HG02571 (cell line): Measurements from ENCODE around the gene LRP1B.

ENCODE experiments used
- ATAC-seq: cut with Tn5 transposase; IDR thresholded peaks from one replicate; pipeline ENCODE4 v1.9.1; 2021; ENCODE audit warnings: mild to moderate bottlenecking, moderate library complexity; ENCODE audit not compliant: unreplicated experiment

The LRP1B gene

GRCh38 chr2:141482697-141483096 is 648.1 kb downstream of the LRP1B start:
- no peak for ATAC-seq

DNA sequence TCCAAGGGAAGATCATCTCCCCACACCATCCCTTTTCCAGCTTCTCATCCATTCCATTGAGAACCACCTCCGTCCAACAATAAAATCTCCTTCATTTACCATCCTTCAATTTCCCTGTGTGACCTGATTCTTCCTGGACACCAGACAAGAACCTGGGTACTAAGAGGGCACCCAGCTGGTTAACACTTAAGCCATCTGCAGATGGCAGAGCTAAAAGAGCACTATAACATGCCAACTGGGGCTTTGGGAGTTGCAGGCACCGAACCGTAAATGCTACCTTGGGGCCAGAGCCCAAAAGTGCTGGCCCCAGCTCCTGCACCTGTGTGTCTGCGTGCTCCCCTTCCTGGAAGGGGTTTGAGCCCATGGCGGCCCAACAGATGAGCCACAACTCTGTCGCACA is 655.0 kb downstream of the LRP1B start:
- no peak for ATAC-seq

DNA sequence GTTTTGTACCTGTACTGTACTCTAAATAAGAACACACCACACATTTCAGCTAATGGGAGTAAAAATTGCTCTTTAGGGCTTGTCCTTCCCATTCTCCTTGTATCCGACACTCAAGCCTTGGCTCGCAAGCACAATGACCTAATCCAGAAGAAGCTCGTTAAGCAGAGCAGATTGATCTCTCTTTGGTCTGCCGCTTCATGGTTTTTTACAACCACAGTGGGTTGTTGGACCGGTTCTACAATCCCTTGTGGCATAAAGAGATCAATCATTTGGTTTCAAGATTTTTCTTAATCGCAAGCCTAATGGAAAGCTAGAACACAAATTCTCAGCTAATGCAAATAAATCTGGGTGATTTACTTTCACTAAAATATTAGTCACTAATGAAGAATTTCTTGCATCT is 662.1 kb downstream of the LRP1B start:
- no peak for ATAC-seq

GRCh38 chr2:141467331-141467730 is 663.5 kb downstream of the LRP1B start:
- no peak for ATAC-seq

GRCh38 chr2:141464995-141465394 is 665.8 kb downstream of the LRP1B start:
- no peak for ATAC-seq

DNA sequence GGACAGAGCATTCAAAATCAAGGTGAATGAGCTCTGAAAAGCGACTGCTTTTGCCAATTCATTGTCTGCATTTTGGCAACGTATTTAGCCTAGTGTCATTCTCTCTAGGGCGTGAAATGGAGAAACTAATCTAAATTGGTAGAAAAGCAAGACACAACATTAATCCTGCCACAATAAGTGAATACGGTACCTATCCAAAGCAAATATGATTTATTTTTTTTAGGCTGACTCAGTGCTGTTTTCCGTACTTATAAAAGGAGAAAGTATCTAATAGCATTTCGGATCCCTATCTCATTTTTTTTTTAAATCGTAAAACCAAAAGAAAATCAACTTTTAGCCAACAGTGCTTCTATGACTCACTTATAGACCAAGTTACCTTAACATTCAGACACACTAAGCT is 672.5 kb downstream of the LRP1B start:
- ATAC-seq = no peak

DNA sequence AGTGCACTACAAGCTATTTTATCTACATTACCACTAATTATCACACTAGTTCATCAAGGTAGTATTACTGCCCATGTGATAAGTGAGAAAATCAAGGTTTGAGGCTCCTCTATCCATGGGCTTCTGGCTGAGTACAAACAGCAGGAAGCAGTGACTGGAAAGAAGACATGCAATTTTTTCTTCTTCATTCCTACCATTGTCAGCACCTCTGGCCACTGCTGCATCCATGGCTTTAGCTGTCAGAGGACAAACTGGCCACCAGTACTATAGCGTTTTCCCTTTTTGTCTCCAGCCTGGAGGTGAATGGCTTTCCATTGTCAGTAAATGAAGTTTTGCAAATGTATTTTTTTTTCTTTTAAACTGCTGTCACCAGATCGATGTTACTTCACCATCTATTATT is 674.9 kb downstream of the LRP1B start:
- ATAC-seq = no peak

- no peak for ATAC-seq
Measured at GRCh38 chr2:141455211-141455826, 675.5 kb downstream of the LRP1B start.

DNA sequence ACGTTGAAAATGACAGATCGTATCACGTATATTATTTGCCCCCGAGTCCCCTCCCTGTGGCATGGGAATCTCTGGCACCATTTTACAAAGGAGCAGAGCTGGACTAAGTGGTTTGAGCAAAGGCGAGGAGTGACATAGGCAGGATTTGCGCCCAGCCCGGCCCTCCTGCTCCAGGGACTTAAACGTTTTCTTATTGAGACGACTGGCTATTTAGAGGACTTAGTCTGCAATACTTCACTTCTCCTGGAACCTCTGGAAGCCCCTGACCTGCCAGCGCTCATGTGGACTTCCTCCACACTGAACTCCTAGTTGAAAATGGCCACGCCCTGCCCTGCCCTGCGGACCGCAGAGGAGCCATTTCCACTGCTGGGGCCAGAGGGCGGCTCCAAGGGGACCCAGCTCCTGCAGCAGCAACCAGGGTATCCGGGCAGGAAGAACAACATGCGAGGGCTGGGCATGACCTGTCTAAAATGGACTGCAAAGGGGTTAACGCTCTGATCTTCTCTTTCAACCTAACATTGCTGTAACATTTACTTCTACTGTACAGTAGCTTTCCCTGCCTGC is 690.7 kb downstream of the LRP1B start:
- no peak for ATAC-seq

GRCh38 chr2:141439524-141439923 is 691.3 kb downstream of the LRP1B start:
- no peak for ATAC-seq

DNA sequence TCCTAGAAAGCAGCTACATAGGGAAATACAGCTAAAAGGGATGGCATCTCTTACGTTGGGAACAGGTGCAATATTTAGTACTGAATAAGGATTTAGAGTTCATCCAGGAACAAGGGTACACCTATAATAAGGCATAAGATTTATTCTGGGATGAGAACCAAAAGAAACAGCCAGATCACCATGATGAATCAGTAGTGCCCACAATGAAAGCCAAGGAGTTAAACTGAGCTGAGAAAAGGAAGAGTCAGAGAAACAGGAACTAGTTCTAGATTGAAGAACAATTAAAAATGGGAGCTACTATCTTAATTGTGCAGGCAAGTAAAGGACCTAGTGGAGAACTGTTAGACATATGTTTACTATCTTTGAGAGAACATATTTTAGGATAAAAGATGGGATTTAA is 692.3 kb downstream of the LRP1B start:
- ATAC-seq = no peak

DNA sequence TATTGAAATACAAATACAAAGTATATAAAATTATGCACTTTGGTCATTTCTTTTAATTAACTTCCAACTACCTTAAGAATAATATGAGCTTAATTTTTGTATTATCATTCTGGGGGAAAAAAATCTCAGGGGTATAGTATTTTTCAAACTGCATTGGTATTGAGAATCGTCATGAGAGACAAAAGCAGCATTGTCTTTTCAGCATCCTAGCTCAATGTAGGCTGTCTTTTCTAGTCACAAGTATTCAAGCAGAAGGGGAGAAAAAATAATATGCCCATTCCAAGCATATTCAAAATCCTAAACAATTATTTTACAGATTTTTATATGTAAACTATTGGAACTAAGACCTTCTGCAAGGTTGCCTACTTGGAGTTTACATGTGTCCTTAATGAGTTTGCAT is 693.3 kb downstream of the LRP1B start:
- ATAC-seq = no peak

- ATAC-seq = no peak
Measured at GRCh38 chr2:141423124-141423523, 707.7 kb downstream of the LRP1B start.

- ATAC-seq = no peak
Measured at GRCh38 chr2:141417246-141417797, 713.5 kb downstream of the LRP1B start.

GRCh38 chr2:141411419-141411818 is 719.4 kb downstream of the LRP1B start:
- no peak for ATAC-seq

DNA sequence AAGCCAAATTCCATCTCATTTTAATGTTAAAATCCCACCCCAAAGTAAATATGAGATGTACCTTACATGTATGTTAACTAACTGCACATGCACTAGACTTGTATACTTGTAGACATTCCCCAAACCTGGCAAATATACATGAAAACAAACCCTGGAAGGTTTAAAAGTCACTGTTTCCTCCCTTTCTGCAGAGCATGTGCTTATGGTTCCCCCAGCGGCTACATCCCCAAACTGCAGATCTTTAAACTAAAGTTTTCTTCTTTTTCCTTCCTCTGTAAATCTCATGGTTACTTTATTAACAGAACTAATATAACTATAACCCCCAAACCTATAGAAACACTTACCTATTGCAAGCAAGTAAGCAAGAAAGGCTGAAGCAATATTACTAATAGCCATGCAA is 731.5 kb downstream of the LRP1B start:
- ATAC-seq = no peak

DNA sequence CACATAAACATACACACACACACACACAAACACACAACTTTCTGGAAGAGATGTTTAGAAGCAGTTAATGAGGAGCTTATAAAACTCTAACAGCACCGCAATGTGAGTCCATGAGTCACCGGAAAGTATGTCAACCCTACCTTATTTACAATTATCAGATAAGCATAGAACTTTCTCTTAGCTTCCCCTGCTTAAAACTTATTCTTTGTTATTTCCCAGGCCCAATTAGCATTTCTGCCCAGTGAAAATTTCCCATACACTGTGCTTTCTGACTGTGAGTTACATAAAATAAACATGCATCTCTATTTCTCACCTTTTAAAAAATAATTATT is 737.6 kb downstream of the LRP1B start:
- no peak for ATAC-seq

GRCh38 chr2:141392517-141393213 is 738.2 kb downstream of the LRP1B start:
- ATAC-seq = no peak

DNA sequence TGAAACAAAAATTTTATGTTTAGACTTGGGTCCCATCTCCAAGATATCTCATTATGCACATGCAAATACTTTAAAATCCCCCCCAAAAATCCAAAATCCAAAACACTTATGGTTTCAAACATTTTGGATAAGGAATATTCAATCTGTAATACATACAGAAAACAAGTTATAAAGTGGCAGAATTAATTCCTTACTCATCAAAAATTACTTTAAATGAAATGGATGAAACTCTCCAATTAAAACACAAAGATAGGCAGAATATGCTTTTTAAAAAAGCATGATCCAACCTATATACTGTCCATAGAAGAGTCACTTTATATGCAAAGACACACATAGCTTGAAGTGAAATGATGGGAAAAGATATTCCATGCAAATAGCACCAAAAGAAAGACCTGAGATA is 744.6 kb downstream of the LRP1B start:
- no peak for ATAC-seq

DNA sequence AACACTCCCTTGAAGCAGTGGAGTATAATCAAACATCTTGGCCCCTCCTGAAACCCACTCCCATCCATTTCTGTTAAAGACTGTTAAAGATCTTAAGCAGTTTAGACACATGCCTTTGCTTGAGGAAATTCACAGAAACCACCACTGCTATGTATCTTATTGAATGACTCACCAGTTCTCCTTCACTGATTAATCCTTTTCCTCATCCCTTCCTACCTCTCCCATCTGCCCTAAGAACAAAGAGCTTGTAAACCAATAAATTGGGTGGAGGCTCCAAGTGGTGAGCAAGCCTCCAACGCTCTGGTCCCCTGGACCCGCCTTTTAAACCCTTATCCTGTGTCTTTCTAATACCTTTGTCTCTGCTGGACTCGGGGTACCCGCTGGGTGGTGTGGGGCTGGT is 746.1 kb downstream of the LRP1B start:
- ATAC-seq = no peak

DNA sequence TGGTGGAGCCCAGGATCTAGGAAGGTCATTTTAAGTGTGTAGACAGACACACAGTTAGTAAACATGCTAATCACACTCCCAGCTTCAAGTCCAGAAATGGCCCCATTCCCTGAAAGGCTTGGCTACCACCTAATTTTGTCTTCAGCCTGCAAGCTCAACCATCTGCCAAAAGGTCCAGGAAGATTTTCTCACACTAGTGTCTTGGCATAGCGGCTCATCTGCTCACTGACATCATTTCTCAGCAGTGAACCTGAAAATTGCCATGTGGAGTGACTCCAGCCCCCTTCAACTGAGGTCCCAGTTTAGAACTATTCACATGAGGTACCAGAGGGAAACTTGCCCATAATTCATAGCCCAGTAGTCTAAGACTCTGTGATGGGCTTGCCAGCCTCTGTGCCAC is 748.9 kb downstream of the LRP1B start:
- ATAC-seq = no peak
